B cell (primary cell): ENCODE results near the gene SSUH2.
"Not testable (repeated sequence)": the region's sequence is repeated elsewhere in the genome, so short reads cannot be mapped to it uniquely, and the experiment has no call there.

Experiments used
- CTCF ChIP-seq: fragments of 200-600 bp; IDR thresholded peaks from one replicate; pipeline ENCODE4 v1.8.0; 2022; ENCODE audit warnings: antibody characterized with exemption, mild to moderate bottlenecking
- EZH2 ChIP-seq: IDR thresholded peaks from 2 replicates; pipeline ENCODE4 v1.6.1; 2012; ENCODE audit warnings: borderline replicate concordance, low read depth, mild to moderate bottlenecking, moderate library complexity, low read length; ENCODE audit not compliant: insufficient read depth, poor library complexity, severe bottlenecking

- not testable (repeated sequence) for TF ChIP-seq CTCF, EZH2
Observed at GRCh38 chr3:8682850-8683574, 38.4 kb upstream of the SSUH2 start.
